Trophoblast cell (in vitro differentiated cells and primary cell): ENCODE results near the gene GPD1L.

ENCODE experiments used
- DNase-seq, 2 donors: peaks; one replicate each; pipeline ENCODE4 v3.0.0-alpha.2; 2016
- H2AFZ ChIP-seq: 2 replicates; pipeline ENCODE4 v1.6.1; 2013; ENCODE audit warnings: low read length, moderate library complexity, mild to moderate bottlenecking; ENCODE audit not compliant: insufficient read depth, poor library complexity
- H2AK5ac ChIP-seq: 2 replicates; pipeline ENCODE4 v1.6.1; 2013; ENCODE audit warnings: mild to moderate bottlenecking, low read length
- H2BK120ac ChIP-seq: 2 replicates; pipeline ENCODE4 v1.6.1; 2013; ENCODE audit warnings: low read length, mild to moderate bottlenecking, moderate library complexity; ENCODE audit not compliant: insufficient read depth, poor library complexity
- H2BK12ac ChIP-seq: 2 replicates; pipeline ENCODE4 v1.6.1; 2013; ENCODE audit warnings: mild to moderate bottlenecking, low read length, moderate library complexity
- H2BK5ac ChIP-seq: 2 replicates; pipeline ENCODE4 v1.6.1; 2013; ENCODE audit warnings: low read length, low read depth, moderate library complexity, mild to moderate bottlenecking; ENCODE audit not compliant: poor library complexity
- H3K14ac ChIP-seq: 2 replicates; pipeline ENCODE4 v1.6.1; 2013; ENCODE audit warnings: mild to moderate bottlenecking, low read length
- H3K18ac ChIP-seq: 2 replicates; pipeline ENCODE4 v1.6.1; 2013; ENCODE audit warnings: mild to moderate bottlenecking, low read length
- H3K23ac ChIP-seq: 2 replicates; pipeline ENCODE4 v1.6.1; 2013; ENCODE audit warnings: low read length
- H3K27ac ChIP-seq: 2 replicates; pipeline ENCODE4 v1.5.1; 2013; ENCODE audit warnings: low read depth, mild to moderate bottlenecking, inconsistent platforms, low read length, moderate library complexity
- H3K27me3 ChIP-seq: 2 replicates; pipeline ENCODE4 v1.6.1; 2013; ENCODE audit warnings: inconsistent platforms, mild to moderate bottlenecking, low read length, moderate library complexity; ENCODE audit not compliant: insufficient read depth
- H3K36me3 ChIP-seq, 2 experiments: 1 replicate in 1 of 2; 2 replicates in 1 of 2; pipeline ENCODE4 v1.6.1; 2013; ENCODE audit warnings: low read length in 2 of 2, mild to moderate bottlenecking in 2 of 2, moderate library complexity in 1 of 2; ENCODE audit not compliant: insufficient read depth in 2 of 2, control insufficient read depth in 1 of 2
- H3K4ac ChIP-seq: 2 replicates; pipeline ENCODE4 v1.6.1; 2013; ENCODE audit warnings: low read depth, mild to moderate bottlenecking, low read length, moderate library complexity
- H3K4me1 ChIP-seq, 2 experiments: 1 replicate in 1 of 2; 2 replicates in 1 of 2; pipeline ENCODE4 v1.6.1; 2013; ENCODE audit warnings: low read length in 2 of 2, mild to moderate bottlenecking in 2 of 2, moderate library complexity in 1 of 2; ENCODE audit not compliant: insufficient read depth in 2 of 2, control insufficient read depth in 1 of 2
- H3K4me2 ChIP-seq: 2 replicates; pipeline ENCODE4 v1.6.1; 2013; ENCODE audit warnings: inconsistent platforms, mild to moderate bottlenecking, low read length, moderate library complexity
- H3K4me3 ChIP-seq: 2 replicates; pipeline ENCODE4 v1.5.1; 2013; ENCODE audit warnings: mild to moderate bottlenecking, low read depth, low read length, inconsistent platforms
- H3K79me1 ChIP-seq: one replicate; pipeline ENCODE4 v1.6.1; 2013; ENCODE audit warnings: low read length
- H3K79me2 ChIP-seq: 2 replicates; pipeline ENCODE4 v1.6.1; 2013; ENCODE audit warnings: low read length, mild to moderate bottlenecking; ENCODE audit not compliant: control insufficient read depth, insufficient read depth, poor library complexity
- H3K9ac ChIP-seq: 2 replicates; pipeline ENCODE4 v1.6.1; 2013; ENCODE audit warnings: mild to moderate bottlenecking, low read length
- H3K9me3 ChIP-seq: 2 replicates; pipeline ENCODE4 v1.6.1; 2013; ENCODE audit warnings: low read depth, mild to moderate bottlenecking, control low read depth, inconsistent platforms, low read length; ENCODE audit not compliant: insufficient read depth
- H4K12ac ChIP-seq: 2 replicates; pipeline ENCODE4 v1.6.1; 2013; ENCODE audit warnings: low read depth, mild to moderate bottlenecking, low read length, moderate library complexity
- H4K8ac ChIP-seq: 2 replicates; pipeline ENCODE4 v1.6.1; 2013; ENCODE audit warnings: low read depth, mild to moderate bottlenecking, low read length, moderate library complexity
- H4K91ac ChIP-seq: one replicate; pipeline ENCODE4 v1.6.1; 2013; ENCODE audit warnings: low read depth, mild to moderate bottlenecking, low read length, moderate library complexity
- WGBS: extraction: QIAGEN DNeasy Blood & Tissue Kit; methylation state at CpG from one replicate; pipeline ENCODE4 v1.1.7; 2013; ENCODE audit warnings: missing lambda C conversion rate; ENCODE audit not compliant: insufficient read length, insufficient coverage; ENCODE audit errors: extremely low coverage; 5-methylcytosine and 5-hydroxymethylcytosine counted together

Gene GPD1L

GRCh38 chr3:32195995-32196540 is 89.6 kb downstream of the GPD1L start:
- no peaks in the 10 kb centered on the region for H3K36me3 ChIP-seq
- no peak for DNase-seq

GRCh38 chr3:32197991-32198390 is 91.6 kb downstream of the GPD1L start:
- no peaks in the 10 kb centered on the region for H3K79me1 ChIP-seq
- H2BK5ac ChIP-seq = no peak overlapping the region
- H4K91ac ChIP-seq = no peak overlapping the region
- no peak overlapping the region for H2AFZ ChIP-seq
- H3K36me3 ChIP-seq = no peaks in the 10 kb centered on the region
- no peak overlapping the region for H4K12ac ChIP-seq
- H3K23ac ChIP-seq = no peak overlapping the region
- H3K27ac ChIP-seq = no peak overlapping the region
- peaks cover 0 to 3% of the 10 kb centered on the region in 2 experiments for H3K4me1 ChIP-seq
- no peak overlapping the region for H3K4me3 ChIP-seq
- no peak overlapping the region for H3K9ac ChIP-seq
- no peak overlapping the region for H4K8ac ChIP-seq
- H2BK12ac ChIP-seq = no peak overlapping the region
- WGBS = no CpG with 5 or more reads among the region's 1 CpG
- no peaks in the 10 kb centered on the region for H3K9me3 ChIP-seq
- H3K18ac ChIP-seq = no peak overlapping the region
- no peak for DNase-seq
- H3K4ac ChIP-seq = no peak overlapping the region
- H2BK120ac ChIP-seq = no peak overlapping the region
- no peaks in the 10 kb centered on the region for H3K27me3 ChIP-seq
- no peak overlapping the region for H2AK5ac ChIP-seq
- no peak overlapping the region for H3K4me2 ChIP-seq
- no peak overlapping the region for H3K14ac ChIP-seq
- no peaks in the 10 kb centered on the region for H3K79me2 ChIP-seq

More at GRCh38 chr3:32195995-32196540, 89.6 kb downstream of the GPD1L start:
- Histone ChIP-seq H4K91ac (no peak overlapping the region), H3K79me1 (no peaks in the 10 kb centered on the region), H3K18ac (no peak overlapping the region), H3K4ac (no peak overlapping the region), H3K23ac (no peak overlapping the region), H3K4me3 (no peak overlapping the region), H4K8ac (no peak overlapping the region), H2BK12ac (no peak overlapping the region), H3K79me2 (no peaks in the 10 kb centered on the region), H2BK120ac (no peak overlapping the region), H2BK5ac (no peak overlapping the region), H2AFZ (no peak overlapping the region), H3K4me2 (no peak overlapping the region), H4K12ac (no peak overlapping the region), H2AK5ac (no peak overlapping the region), H3K14ac (no peak overlapping the region), H3K9me3 (no peaks in the 10 kb centered on the region), H3K27me3 (no peaks in the 10 kb centered on the region), H3K4me1 (peaks cover 0 to 3% of the 10 kb centered on the region in 2 experiments), H3K27ac (no peak overlapping the region), H3K9ac (no peak overlapping the region)
- no CpG with 5 or more reads among the region's 4 CpGs for WGBS

- H3K4ac ChIP-seq = no peak overlapping the region
- H3K36me3 ChIP-seq = no peaks in the 10 kb centered on the region
- H3K79me1 ChIP-seq = no peaks in the 10 kb centered on the region
- no peak overlapping the region for H3K4me2 ChIP-seq
- H3K4me1 ChIP-seq = peaks cover 0 to 3% of the 10 kb centered on the region in 2 experiments
- H4K91ac ChIP-seq = no peak overlapping the region
- H3K18ac ChIP-seq = no peak overlapping the region
- H2BK120ac ChIP-seq = no peak overlapping the region
- H3K9me3 ChIP-seq = no peaks in the 10 kb centered on the region
- no peak overlapping the region for H3K4me3 ChIP-seq
- H3K9ac ChIP-seq = no peak overlapping the region
- no peak overlapping the region for H4K12ac ChIP-seq
- no peak overlapping the region for H2AK5ac ChIP-seq
- no peaks in the 10 kb centered on the region for H3K79me2 ChIP-seq
- no peak for DNase-seq
- no peak overlapping the region for H3K14ac ChIP-seq
- no peaks in the 10 kb centered on the region for H3K27me3 ChIP-seq
- no peak overlapping the region for H2BK5ac ChIP-seq
- no peak overlapping the region for H4K8ac ChIP-seq
- no peak overlapping the region for H3K23ac ChIP-seq
- no peak overlapping the region for H2BK12ac ChIP-seq
- no peak overlapping the region for H2AFZ ChIP-seq
- WGBS = no CpG with 5 or more reads among the region's 3 CpGs
- H3K27ac ChIP-seq = no peak overlapping the region
Observed at GRCh38 chr3:32198714-32199113, 92.3 kb downstream of the GPD1L start.

GRCh38 chr3:32200490-32200889 is 94.1 kb downstream of the GPD1L start:
- Histone ChIP-seq H4K12ac (no peak overlapping the region), H3K23ac (no peak overlapping the region), H3K14ac (no peak overlapping the region), H2BK120ac (no peak overlapping the region), H3K79me1 (no peaks in the 10 kb centered on the region), H2BK5ac (no peak overlapping the region), H2AK5ac (no peak overlapping the region), H3K9me3 (no peaks in the 10 kb centered on the region), H3K4ac (no peak overlapping the region), H3K4me2 (no peak overlapping the region), H4K91ac (no peak overlapping the region), H2AFZ (no peak overlapping the region), H3K79me2 (no peaks in the 10 kb centered on the region), H4K8ac (no peak overlapping the region), H3K4me3 (no peak overlapping the region), H3K4me1 (no peaks in the 10 kb centered on the region), H3K9ac (no peak overlapping the region), H3K36me3 (no peaks in the 10 kb centered on the region), H3K27ac (no peak overlapping the region), H3K18ac (no peak overlapping the region), H2BK12ac (no peak overlapping the region), H3K27me3 (no peaks in the 10 kb centered on the region)
- no CpG with 5 or more reads among the region's 7 CpGs for WGBS
- no peak for DNase-seq
